ENCODE data around the gene SPRR2A.

Gene SPRR2A

DNA sequence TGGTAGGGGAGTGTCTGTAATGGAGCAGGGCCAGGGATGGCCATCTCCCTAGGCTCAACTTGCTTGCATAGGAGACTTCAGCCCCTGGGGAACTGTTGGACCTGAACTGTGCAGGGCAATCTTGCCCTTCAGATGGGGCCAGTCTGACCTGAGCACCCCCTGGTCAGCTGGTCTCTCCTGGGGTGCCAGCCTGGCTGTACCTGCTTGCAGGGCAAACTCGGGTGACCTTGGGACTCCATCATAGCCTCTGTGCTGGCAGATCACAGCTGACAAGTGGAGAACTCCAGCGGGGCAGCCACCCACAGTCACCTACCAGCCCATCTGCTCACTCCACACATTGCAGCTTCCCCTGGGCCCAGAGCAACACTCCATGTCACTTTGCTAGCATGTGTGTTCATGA, 8.1 kb downstream of the SPRR2A start:
- Histone ChIP-seq H3K27ac (replicated peaks) (no peak overlapping the region), H3K27me3 (ENCODE audit: insufficient read depth, poor library complexity, severe bottlenecking) (no peaks in the 10 kb centered on the region), H3K4me3 (replicated peaks; ENCODE audit: insufficient read depth, low read length) (no peak overlapping the region)
- TF ChIP-seq, protein P1, sequence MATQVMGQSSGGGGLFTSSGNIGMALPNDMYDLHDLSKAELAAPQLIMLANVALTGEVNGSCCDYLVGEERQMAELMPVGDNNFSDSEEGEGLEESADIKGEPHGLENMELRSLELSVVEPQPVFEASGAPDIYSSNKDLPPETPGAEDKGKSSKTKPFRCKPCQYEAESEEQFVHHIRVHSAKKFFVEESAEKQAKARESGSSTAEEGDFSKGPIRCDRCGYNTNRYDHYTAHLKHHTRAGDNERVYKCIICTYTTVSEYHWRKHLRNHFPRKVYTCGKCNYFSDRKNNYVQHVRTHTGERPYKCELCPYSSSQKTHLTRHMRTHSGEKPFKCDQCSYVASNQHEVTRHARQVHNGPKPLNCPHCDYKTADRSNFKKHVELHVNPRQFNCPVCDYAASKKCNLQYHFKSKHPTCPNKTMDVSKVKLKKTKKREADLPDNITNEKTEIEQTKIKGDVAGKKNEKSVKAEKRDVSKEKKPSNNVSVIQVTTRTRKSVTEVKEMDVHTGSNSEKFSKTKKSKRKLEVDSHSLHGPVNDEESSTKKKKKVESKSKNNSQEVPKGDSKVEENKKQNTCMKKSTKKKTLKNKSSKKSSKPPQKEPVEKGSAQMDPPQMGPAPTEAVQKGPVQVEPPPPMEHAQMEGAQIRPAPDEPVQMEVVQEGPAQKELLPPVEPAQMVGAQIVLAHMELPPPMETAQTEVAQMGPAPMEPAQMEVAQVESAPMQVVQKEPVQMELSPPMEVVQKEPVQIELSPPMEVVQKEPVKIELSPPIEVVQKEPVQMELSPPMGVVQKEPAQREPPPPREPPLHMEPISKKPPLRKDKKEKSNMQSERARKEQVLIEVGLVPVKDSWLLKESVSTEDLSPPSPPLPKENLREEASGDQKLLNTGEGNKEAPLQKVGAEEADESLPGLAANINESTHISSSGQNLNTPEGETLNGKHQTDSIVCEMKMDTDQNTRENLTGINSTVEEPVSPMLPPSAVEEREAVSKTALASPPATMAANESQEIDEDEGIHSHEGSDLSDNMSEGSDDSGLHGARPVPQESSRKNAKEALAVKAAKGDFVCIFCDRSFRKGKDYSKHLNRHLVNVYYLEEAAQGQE (IDR thresholded peaks at IDR 0.05; ENCODE audit: insufficient replicate concordance, low read depth), result no peak
- TF ChIP-seq POLR2AphosphoS5 (IDR thresholded peaks at IDR 0.05; ENCODE audit: low read depth) (no peak), SPI1 (IDR thresholded peaks at IDR 0.05; ENCODE audit: borderline replicate concordance, low read depth) (no peak), GABPA (IDR thresholded peaks at IDR 0.05; ENCODE audit: low read depth) (no peak)
- DNase-seq (ENCODE audit: low read depth in 1 of 2, low spot score in 1 of 2), result no peak

- H3K4me3 ChIP-seq (replicated peaks; ENCODE audit: insufficient read depth, low read length), result no peak within 1 kb of the TSS
- H3K27me3 ChIP-seq (ENCODE audit: insufficient read depth, poor library complexity, severe bottlenecking), result peaks cover 3% of the 10 kb centered on the region
- H3K27ac ChIP-seq (replicated peaks), result no peak within 1 kb of the TSS
- TF ChIP-seq SPI1 (IDR thresholded peaks at IDR 0.05; ENCODE audit: borderline replicate concordance, low read depth), result no peak
- TF ChIP-seq, protein P2, sequence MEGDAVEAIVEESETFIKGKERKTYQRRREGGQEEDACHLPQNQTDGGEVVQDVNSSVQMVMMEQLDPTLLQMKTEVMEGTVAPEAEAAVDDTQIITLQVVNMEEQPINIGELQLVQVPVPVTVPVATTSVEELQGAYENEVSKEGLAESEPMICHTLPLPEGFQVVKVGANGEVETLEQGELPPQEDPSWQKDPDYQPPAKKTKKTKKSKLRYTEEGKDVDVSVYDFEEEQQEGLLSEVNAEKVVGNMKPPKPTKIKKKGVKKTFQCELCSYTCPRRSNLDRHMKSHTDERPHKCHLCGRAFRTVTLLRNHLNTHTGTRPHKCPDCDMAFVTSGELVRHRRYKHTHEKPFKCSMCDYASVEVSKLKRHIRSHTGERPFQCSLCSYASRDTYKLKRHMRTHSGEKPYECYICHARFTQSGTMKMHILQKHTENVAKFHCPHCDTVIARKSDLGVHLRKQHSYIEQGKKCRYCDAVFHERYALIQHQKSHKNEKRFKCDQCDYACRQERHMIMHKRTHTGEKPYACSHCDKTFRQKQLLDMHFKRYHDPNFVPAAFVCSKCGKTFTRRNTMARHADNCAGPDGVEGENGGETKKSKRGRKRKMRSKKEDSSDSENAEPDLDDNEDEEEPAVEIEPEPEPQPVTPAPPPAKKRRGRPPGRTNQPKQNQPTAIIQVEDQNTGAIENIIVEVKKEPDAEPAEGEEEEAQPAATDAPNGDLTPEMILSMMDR (IDR thresholded peaks at IDR 0.05; ENCODE audit: insufficient read depth, low read length), result no peak
- TF ChIP-seq, protein P1 (IDR thresholded peaks at IDR 0.05; ENCODE audit: insufficient replicate concordance, low read depth), result no peak
- no peak for TF ChIP-seq POLR2AphosphoS5 (IDR thresholded peaks at IDR 0.05; ENCODE audit: low read depth)
- TF ChIP-seq GABPA (IDR thresholded peaks at IDR 0.05; ENCODE audit: low read depth), result no peak
- no peak for DNase-seq (ENCODE audit: low read depth in 1 of 2, low spot score in 1 of 2)
Observed at GRCh38 chr1:153040950-153041631, 16.2 kb downstream of the SPRR2A start, which contains the start of gene SPRR2D. Gene SPRR2D, minus strand, starts transcription at chr1:153041120. Its CDS starts 774 bp downstream, at chr1:153040346.

DNA sequence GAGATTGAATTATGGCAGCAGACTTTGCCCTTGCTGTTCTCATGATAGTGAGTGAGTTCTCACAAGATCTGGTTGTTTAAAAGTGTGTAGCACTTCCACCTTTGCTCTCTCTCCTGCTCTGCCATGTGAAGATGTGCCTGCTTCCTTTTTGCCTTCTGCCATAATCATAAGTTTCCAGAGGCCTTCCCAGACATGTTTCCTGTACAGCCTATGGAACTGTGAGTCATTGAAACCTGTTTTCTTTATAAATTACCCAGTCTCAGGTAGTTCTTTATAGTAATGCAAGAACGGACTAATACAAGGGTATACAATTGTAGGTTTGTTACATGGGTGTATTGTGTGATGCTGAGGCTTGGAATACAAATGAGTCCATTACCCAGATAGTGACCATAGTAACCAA, 22.1 kb downstream of the SPRR2A start:
- Histone ChIP-seq H3K27me3 (ENCODE audit: insufficient read depth, poor library complexity, severe bottlenecking) (no peaks in the 10 kb centered on the region), H3K4me3 (replicated peaks; ENCODE audit: insufficient read depth, low read length) (no peak overlapping the region), H3K27ac (replicated peaks) (no peak overlapping the region)
- DNase-seq (ENCODE audit: low read depth in 1 of 2, low spot score in 1 of 2), result no peak
- TF ChIP-seq, protein P2 (IDR thresholded peaks at IDR 0.05; ENCODE audit: insufficient read depth, low read length), result no peak
- TF ChIP-seq, protein P1 (IDR thresholded peaks at IDR 0.05; ENCODE audit: insufficient replicate concordance, low read depth), result no peak
- no peak for TF ChIP-seq GABPA (IDR thresholded peaks at IDR 0.05; ENCODE audit: low read depth)
- TF ChIP-seq POLR2AphosphoS5 (IDR thresholded peaks at IDR 0.05; ENCODE audit: low read depth), result no peak
- no peak for TF ChIP-seq SPI1 (IDR thresholded peaks at IDR 0.05; ENCODE audit: borderline replicate concordance, low read depth)
